Astrocyte (in vitro differentiated cells and primary cell): ENCODE data around the gene ST6GALNAC2. TPM values are rescaled to one million over a fixed set of nuclear protein-coding genes. Genes with fewer than 3 reads are reported as not detected.
"Not testable (repeated sequence)": the region's sequence is repeated elsewhere in the genome, so short reads cannot be mapped to it uniquely, and the experiment has no call there.

Experiments used
- DNase-seq: peaks from one replicate; pipeline ENCODE4 v3.0.0-alpha.2; 2010; ENCODE audit warnings: low read depth
- FAIRE-seq: peaks from 2 replicates; lab custom pipeline; 2011; peaks lifted over from hg19 to GRCh38; lab: Jason Lieb, UNC
- H2AFZ ChIP-seq: 2 replicates; pipeline ENCODE4 v1.6.0; 2012; ENCODE audit warnings: low read depth, low read length, inconsistent platforms
- H3K27ac ChIP-seq: 2 replicates; pipeline ENCODE4 v1.5.1; 2011; ENCODE audit warnings: low read depth, low read length, inconsistent platforms
- H3K27me3 ChIP-seq: 2 replicates; pipeline ENCODE4 v1.6.0; 2011; ENCODE audit warnings: low read length, inconsistent platforms; ENCODE audit not compliant: insufficient read depth
- H3K36me3 ChIP-seq: 2 replicates; pipeline ENCODE4 v1.5.1; 2011; ENCODE audit warnings: low read length, inconsistent platforms; ENCODE audit not compliant: insufficient read depth
- H3K4me1 ChIP-seq: 2 replicates; pipeline ENCODE4 v1.5.1; 2011; ENCODE audit warnings: low read length, inconsistent platforms; ENCODE audit not compliant: insufficient read depth
- H3K4me2 ChIP-seq: 2 replicates; pipeline ENCODE4 v1.6.0; 2012; ENCODE audit warnings: low read length, inconsistent platforms
- H3K4me3 ChIP-seq: 2 replicates; pipeline ENCODE4 v1.5.1; 2011; ENCODE audit warnings: low read depth, mild to moderate bottlenecking, low read length, inconsistent platforms; ENCODE audit not compliant: insufficient read depth
- H3K79me2 ChIP-seq: 2 replicates; pipeline ENCODE4 v1.6.0; 2012; ENCODE audit warnings: mild to moderate bottlenecking, low read length, inconsistent platforms; ENCODE audit not compliant: insufficient read depth
- H3K9ac ChIP-seq: 2 replicates; pipeline ENCODE4 v1.6.0; 2012; ENCODE audit warnings: mild to moderate bottlenecking, low read length, inconsistent platforms
- H3K9me3 ChIP-seq: 2 replicates; pipeline ENCODE4 v1.5.1; 2012; ENCODE audit warnings: low read depth, mild to moderate bottlenecking, low read length, inconsistent platforms; ENCODE audit not compliant: insufficient read depth
- H4K20me1 ChIP-seq: 2 replicates; pipeline ENCODE4 v1.6.0; 2012; ENCODE audit warnings: low read length, inconsistent platforms; ENCODE audit not compliant: insufficient read depth
- H3K27ac Mint-ChIP-seq: one replicate; pipeline ENCODE4 v1.8.0; 2021; ENCODE audit warnings: mild to moderate bottlenecking, mixed read lengths; ENCODE audit not compliant: unreplicated experiment
- H3K27me3 Mint-ChIP-seq: one replicate; pipeline ENCODE4 v1.8.0; 2021; ENCODE audit warnings: low read depth, mixed read lengths; ENCODE audit not compliant: unreplicated experiment
- H3K36me3 Mint-ChIP-seq: one replicate; pipeline ENCODE4 v1.8.0; 2021; ENCODE audit warnings: low read depth, mixed read lengths; ENCODE audit not compliant: unreplicated experiment
- H3K4me1 Mint-ChIP-seq: one replicate; pipeline ENCODE4 v1.8.0; 2021; ENCODE audit warnings: low read depth, mixed read lengths; ENCODE audit not compliant: unreplicated experiment
- H3K4me3 Mint-ChIP-seq: one replicate; pipeline ENCODE4 v1.8.0; 2021; ENCODE audit warnings: mild to moderate bottlenecking, moderate library complexity, mixed read lengths; ENCODE audit not compliant: unreplicated experiment
- H3K9me3 Mint-ChIP-seq: one replicate; pipeline ENCODE4 v1.8.0; 2021; ENCODE audit warnings: mild to moderate bottlenecking, mixed read lengths; ENCODE audit not compliant: unreplicated experiment
- EZH2 ChIP-seq: IDR thresholded peaks from 2 replicates; pipeline ENCODE4 v1.6.1; 2012; ENCODE audit warnings: mild to moderate bottlenecking, low read length, inconsistent platforms; ENCODE audit not compliant: insufficient read depth
- total RNA-seq: library from RNA; stranded (reverse); gene quantifications from 2 replicates; pipeline ENCODE4 v1.2.1, GENCODE V29; 2021
- TF ChIP-seq, protein P1 (sequence below): IDR thresholded peaks from 2 replicates; pipeline ENCODE4 v1.5.1; 2011; ENCODE audit warnings: low read depth, mild to moderate bottlenecking, inconsistent platforms, low read length, moderate library complexity; ENCODE audit not compliant: insufficient read depth

The ST6GALNAC2 gene
- total RNA-seq, 1 donor from 2014 or later: 0.79 TPM

DNA sequence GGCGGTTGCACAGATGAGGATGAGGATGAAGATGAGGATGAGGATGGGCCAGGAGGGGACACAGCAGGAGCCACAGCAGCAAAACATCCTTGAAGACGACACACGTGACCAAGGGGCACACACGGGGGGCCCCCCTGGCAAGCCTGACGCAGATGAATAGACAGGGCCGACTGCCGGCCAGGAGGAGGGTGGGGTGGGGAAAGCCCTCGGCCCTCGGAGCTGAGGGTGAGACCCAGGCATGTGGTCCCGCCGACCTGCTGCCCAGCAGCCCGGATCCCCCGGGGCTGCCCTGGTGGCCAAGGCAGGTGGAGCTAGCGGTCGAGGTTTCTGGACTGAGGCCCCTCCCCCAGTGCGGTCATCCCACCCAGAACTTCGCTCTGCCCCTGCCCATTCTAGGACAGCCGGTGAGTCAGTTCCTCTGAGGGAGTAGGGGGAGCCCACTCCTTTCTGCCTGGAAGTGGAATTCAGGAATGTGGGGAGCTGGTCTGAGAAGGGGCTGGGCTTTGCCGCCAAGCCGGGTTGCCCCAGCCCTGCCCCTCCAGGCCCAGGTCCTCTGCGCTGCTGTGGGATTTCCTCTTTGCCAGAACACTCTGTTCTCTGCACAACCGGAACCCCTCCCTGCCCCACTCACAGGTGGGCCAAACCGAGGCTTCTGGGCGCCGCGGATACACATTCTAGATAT is 58.1 kb downstream of the ST6GALNAC2 start:
- Histone ChIP-seq H3K4me3 (peak overlapping the region; percentile 12), H3K79me2 (no peaks in the 10 kb centered on the region), H3K9ac (peak overlapping the region; percentile 18), H3K36me3 (no peaks in the 10 kb centered on the region), H3K4me1 (peaks cover 50% of the 10 kb centered on the region), H3K27me3 (no peaks in the 10 kb centered on the region), H3K9me3 (no peaks in the 10 kb centered on the region), H3K4me2 (peak overlapping the region; percentile 77), H2AFZ (peak overlapping the region; percentile 67), H4K20me1 (no peaks in the 10 kb centered on the region), H3K27ac (no peak overlapping the region)
- DNase-seq: peak; percentile 83
- no peak overlapping the region for H3K27ac Mint-ChIP-seq
- peaks cover 2% of the 10 kb centered on the region for H3K27me3 Mint-ChIP-seq
- peaks cover 3% of the 10 kb centered on the region for H3K36me3 Mint-ChIP-seq
- TF ChIP-seq, protein P1, sequence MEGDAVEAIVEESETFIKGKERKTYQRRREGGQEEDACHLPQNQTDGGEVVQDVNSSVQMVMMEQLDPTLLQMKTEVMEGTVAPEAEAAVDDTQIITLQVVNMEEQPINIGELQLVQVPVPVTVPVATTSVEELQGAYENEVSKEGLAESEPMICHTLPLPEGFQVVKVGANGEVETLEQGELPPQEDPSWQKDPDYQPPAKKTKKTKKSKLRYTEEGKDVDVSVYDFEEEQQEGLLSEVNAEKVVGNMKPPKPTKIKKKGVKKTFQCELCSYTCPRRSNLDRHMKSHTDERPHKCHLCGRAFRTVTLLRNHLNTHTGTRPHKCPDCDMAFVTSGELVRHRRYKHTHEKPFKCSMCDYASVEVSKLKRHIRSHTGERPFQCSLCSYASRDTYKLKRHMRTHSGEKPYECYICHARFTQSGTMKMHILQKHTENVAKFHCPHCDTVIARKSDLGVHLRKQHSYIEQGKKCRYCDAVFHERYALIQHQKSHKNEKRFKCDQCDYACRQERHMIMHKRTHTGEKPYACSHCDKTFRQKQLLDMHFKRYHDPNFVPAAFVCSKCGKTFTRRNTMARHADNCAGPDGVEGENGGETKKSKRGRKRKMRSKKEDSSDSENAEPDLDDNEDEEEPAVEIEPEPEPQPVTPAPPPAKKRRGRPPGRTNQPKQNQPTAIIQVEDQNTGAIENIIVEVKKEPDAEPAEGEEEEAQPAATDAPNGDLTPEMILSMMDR: no peak
- TF ChIP-seq EZH2: no peak
- H3K4me1 Mint-ChIP-seq: peaks cover 19% of the 10 kb centered on the region
- no peak for FAIRE-seq
- H3K9me3 Mint-ChIP-seq: no peaks in the 10 kb centered on the region
- H3K4me3 Mint-ChIP-seq: no peak overlapping the region

DNA sequence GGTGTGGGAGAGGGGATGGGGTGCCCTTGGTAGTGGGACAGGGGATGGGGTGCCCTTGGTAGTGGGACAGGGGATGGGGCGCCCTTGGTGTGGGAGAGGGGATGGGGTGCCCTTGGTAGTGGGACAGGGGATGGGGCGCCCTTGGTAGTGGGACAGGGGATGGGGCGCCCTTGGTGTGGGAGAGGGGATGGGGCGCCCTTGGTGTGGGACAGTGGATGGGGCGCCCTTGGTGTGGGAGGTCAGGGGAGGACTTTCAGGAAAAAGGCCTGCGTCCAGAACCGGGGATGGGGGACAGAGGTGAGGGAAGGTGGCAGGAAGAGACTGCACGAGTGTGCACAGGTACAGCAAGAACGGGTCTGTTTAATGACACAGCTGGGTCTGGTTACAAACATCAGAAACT is 58.6 kb downstream of the ST6GALNAC2 start:
- not testable (repeated sequence) for H3K9me3 ChIP-seq, DNase-seq, H4K20me1 ChIP-seq, H3K27me3 ChIP-seq, FAIRE-seq, H3K4me3 ChIP-seq, H3K36me3 ChIP-seq, H3K79me2 ChIP-seq, H3K27ac ChIP-seq, H3K27ac Mint-ChIP-seq, H3K9me3 Mint-ChIP-seq, H3K36me3 Mint-ChIP-seq, H3K4me3 Mint-ChIP-seq, H3K27me3 Mint-ChIP-seq
- peaks cover 50% of the 10 kb centered on the region for H3K4me1 ChIP-seq
- H2AFZ ChIP-seq: peak overlapping the region; percentile 67
- H3K4me1 Mint-ChIP-seq: peaks cover 16% of the 10 kb centered on the region
- peak overlapping the region; percentile 77 for H3K4me2 ChIP-seq
- peak overlapping the region; percentile 18 for H3K9ac ChIP-seq

DNA sequence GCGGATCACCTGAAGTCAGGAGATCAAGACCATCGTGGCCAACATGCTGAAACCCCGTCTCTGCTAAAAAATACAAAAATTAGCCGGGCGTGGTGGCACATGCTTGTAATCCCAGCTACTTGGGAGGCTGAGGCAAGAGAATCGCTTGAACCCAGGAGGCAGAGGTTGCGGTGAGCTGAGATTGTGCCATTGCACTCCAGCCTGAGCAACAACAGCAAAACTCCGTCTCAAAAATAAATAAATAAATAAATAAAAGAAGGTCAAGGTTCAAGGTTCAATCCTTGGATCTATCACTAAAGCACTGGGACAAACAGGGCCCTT is 60.2 kb downstream of the ST6GALNAC2 start:
- not testable (repeated sequence) for FAIRE-seq, H3K79me2 ChIP-seq, H3K4me3 ChIP-seq, H3K27ac ChIP-seq, H3K4me3 Mint-ChIP-seq, H3K27ac Mint-ChIP-seq, DNase-seq, H3K4me2 ChIP-seq, H3K9ac ChIP-seq, H3K27me3 ChIP-seq, H3K36me3 ChIP-seq, H4K20me1 ChIP-seq, H3K9me3 ChIP-seq, H2AFZ ChIP-seq, H3K9me3 Mint-ChIP-seq, H3K36me3 Mint-ChIP-seq
- Mint-ChIP-seq H3K27me3 (peaks cover 11% of the 10 kb centered on the region), H3K4me1 (peaks cover 11% of the 10 kb centered on the region)
- H3K4me1 ChIP-seq: peaks cover 43% of the 10 kb centered on the region
